ENCODE results near the gene ZSCAN26.

Gene ZSCAN26

DNA sequence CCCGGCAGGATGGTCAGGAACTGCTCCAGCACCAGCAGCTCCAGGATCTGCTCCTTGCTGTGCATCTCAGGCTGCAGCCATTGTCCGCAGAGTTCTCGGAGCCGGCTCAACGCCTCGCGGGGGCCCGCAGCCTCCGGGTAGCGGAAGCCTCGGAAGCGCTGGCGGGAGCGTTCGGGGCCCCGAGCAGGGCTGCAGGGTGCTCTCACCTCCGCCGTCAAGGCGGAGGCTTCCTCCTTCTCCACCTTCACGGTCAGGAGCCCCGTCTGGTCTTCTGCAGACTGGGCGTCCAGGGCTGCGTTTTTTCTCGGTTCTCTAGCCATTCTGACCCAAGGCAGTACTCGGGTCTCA is 15.3 kb upstream of the ZSCAN26 start:
- H3K36me3 ChIP-seq (ENCODE audit: insufficient read depth, low read length): peaks cover 3% of the 10 kb centered on the region; the same call in 1 of the 2 replicates
- no peaks in the 10 kb centered on the region for H3F3A ChIP-seq (ENCODE audit: low read depth)
- peak overlapping the region; percentile 81 for H3K9ac ChIP-seq (ENCODE audit: low read depth, low read length, poor library complexity, severe bottlenecking)
- no peaks in the 10 kb centered on the region for H4K20me1 ChIP-seq (ENCODE audit: insufficient read depth, low read length, poor library complexity, severe bottlenecking)
- peak overlapping the region; percentile 96 for H2AFZ ChIP-seq (ENCODE audit: low read length)
- H3K4me1 ChIP-seq (ENCODE audit: insufficient read depth, low read length, poor library complexity, severe bottlenecking): peaks cover 21% of the 10 kb centered on the region
- H3K9me3 ChIP-seq (ENCODE audit: insufficient read depth, low read depth, low read length): no peaks in the 10 kb centered on the region
- H3K4me2 ChIP-seq (ENCODE audit: low read depth, low read length, poor library complexity, severe bottlenecking): peak overlapping the region; percentile 88
- no peaks in the 10 kb centered on the region for H3K27me3 ChIP-seq (ENCODE audit: insufficient read depth, low read length, poor library complexity, severe bottlenecking)
- TF ChIP-seq EZH2phosphoT487 (IDR thresholded peaks at IDR 0.05; ENCODE audit: borderline replicate concordance): no peak
- TF ChIP-seq, protein P1, sequence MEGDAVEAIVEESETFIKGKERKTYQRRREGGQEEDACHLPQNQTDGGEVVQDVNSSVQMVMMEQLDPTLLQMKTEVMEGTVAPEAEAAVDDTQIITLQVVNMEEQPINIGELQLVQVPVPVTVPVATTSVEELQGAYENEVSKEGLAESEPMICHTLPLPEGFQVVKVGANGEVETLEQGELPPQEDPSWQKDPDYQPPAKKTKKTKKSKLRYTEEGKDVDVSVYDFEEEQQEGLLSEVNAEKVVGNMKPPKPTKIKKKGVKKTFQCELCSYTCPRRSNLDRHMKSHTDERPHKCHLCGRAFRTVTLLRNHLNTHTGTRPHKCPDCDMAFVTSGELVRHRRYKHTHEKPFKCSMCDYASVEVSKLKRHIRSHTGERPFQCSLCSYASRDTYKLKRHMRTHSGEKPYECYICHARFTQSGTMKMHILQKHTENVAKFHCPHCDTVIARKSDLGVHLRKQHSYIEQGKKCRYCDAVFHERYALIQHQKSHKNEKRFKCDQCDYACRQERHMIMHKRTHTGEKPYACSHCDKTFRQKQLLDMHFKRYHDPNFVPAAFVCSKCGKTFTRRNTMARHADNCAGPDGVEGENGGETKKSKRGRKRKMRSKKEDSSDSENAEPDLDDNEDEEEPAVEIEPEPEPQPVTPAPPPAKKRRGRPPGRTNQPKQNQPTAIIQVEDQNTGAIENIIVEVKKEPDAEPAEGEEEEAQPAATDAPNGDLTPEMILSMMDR (conservative IDR thresholded peaks at IDR 0.05; ENCODE audit: low read length): no peak
- H3K4me3 ChIP-seq (ENCODE audit: low read length, poor library complexity, severe bottlenecking): peak overlapping the region; percentile 99
- H3K79me2 ChIP-seq (ENCODE audit: insufficient read depth, low read length): peaks cover 31% of the 10 kb centered on the region
- H3K9me2 ChIP-seq (replicated peaks; ENCODE audit: low read depth, low read length): no peaks in the 10 kb centered on the region

DNA sequence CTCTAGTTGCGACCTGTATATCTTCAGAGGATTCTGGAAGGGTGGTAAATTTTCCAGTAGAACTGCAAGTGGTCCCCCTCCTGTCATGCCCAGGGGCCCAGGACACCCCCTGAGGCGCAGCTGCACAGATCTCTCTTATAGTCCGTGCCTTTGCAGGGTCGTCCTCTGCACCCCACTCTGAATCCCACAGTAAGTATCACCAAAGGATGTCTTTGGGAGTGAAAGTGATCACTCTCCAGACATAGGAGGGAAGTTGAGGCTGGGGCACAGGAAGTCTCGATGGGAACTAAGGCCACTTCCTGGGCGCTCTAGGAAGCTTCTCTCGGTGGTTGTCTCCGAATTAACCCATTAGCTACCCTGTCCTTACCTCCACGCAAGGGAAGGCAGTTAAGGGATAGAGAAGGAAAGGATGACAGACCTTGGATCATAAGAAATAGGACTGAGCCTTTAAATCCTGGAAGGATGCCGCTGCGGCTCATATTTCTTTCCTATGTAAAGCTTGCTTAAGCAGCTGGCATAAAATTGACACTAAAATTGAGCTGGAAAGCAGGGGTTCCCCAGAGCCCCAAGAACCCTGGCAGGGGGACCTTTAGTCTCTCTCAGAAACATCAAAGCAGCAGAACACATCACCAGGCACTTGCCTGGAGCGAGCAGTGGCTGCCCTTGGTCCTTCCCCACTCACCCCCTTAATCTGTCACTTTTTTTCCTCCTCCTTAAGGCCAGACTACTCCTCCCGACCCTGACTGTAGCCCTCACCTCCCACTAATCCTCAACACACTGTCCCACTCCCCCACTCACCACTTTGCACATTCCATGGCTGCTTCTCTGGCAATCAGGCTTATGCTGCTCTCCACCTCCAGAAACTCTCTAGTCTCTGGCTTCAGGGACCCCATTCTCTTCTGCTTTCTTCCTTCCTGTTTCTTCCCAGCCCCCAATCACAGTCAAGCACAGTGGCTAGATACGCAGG is 14.7 kb upstream of the ZSCAN26 start, which contains the start of gene ZKSCAN4:
ZKSCAN4 (minus strand) TSS at position 261 of the 967 bp plus-strand sequence. CDS start 289 bp downstream, outside the sequence.
- TF ChIP-seq, protein P1 (conservative IDR thresholded peaks at IDR 0.05; ENCODE audit: low read length): no peak
- TF ChIP-seq EZH2phosphoT487 (IDR thresholded peaks at IDR 0.05; ENCODE audit: borderline replicate concordance): no peak
- H2AFZ ChIP-seq (ENCODE audit: low read length): peak within 1 kb of the TSS; percentile 96
- peak within 1 kb of the TSS; percentile 81 for H3K9ac ChIP-seq (ENCODE audit: low read depth, low read length, poor library complexity, severe bottlenecking)
- no peaks in the 10 kb centered on the region for H3K9me2 ChIP-seq (replicated peaks; ENCODE audit: low read depth, low read length)
- peaks cover 31% of the 10 kb centered on the region for H3K79me2 ChIP-seq (ENCODE audit: insufficient read depth, low read length)
- peak within 1 kb of the TSS; percentile 88 for H3K4me2 ChIP-seq (ENCODE audit: low read depth, low read length, poor library complexity, severe bottlenecking)
- no peaks in the 10 kb centered on the region for H3F3A ChIP-seq (ENCODE audit: low read depth)
- peak within 1 kb of the TSS; percentile 99 for H3K4me3 ChIP-seq (ENCODE audit: low read length, poor library complexity, severe bottlenecking)
- no peaks in the 10 kb centered on the region for H3K9me3 ChIP-seq (ENCODE audit: insufficient read depth, low read depth, low read length)
- peaks cover 21% of the 10 kb centered on the region for H3K4me1 ChIP-seq (ENCODE audit: insufficient read depth, low read length, poor library complexity, severe bottlenecking)
- no peaks in the 10 kb centered on the region for H3K27me3 ChIP-seq (ENCODE audit: insufficient read depth, low read length, poor library complexity, severe bottlenecking)
- H4K20me1 ChIP-seq (ENCODE audit: insufficient read depth, low read length, poor library complexity, severe bottlenecking): no peaks in the 10 kb centered on the region
- no peaks in the 10 kb centered on the region for H3K36me3 ChIP-seq (ENCODE audit: insufficient read depth, low read length)

DNA sequence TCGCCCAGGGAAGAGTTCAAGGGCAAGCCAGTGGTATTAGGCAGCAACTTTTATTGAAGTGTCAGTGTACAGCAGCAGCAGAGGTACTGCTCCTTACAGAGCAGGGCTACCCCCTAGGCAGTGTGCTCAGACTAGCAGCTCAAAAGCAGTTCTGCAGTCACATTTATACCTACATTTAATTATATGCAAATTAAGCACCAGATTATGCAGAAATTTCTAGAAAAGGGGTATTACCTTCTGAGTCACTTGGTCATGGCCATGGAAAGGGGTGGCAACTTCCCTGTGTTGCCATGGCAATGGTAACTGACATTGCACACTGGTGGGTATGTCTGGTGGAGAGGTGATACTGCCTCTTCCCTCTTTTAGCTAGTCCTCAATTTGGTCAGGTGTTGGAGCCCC is 12.8 kb upstream of the ZSCAN26 start:
- Histone ChIP-seq H3K9ac (ENCODE audit: low read depth, low read length, poor library complexity, severe bottlenecking) (no peak overlapping the region), H4K20me1 (ENCODE audit: insufficient read depth, low read length, poor library complexity, severe bottlenecking) (no peaks in the 10 kb centered on the region), H3K4me1 (ENCODE audit: insufficient read depth, low read length, poor library complexity, severe bottlenecking) (peaks cover 19% of the 10 kb centered on the region), H3F3A (ENCODE audit: low read depth) (no peaks in the 10 kb centered on the region), H3K79me2 (ENCODE audit: insufficient read depth, low read length) (peaks cover 31% of the 10 kb centered on the region), H3K4me2 (ENCODE audit: low read depth, low read length, poor library complexity, severe bottlenecking) (no peak overlapping the region), H3K9me2 (replicated peaks; ENCODE audit: low read depth, low read length) (no peaks in the 10 kb centered on the region), H2AFZ (ENCODE audit: low read length) (0 out of 2 replicates have a peak overlapping the region, but pooled peaks have one; percentile 24), H3K27me3 (ENCODE audit: insufficient read depth, low read length, poor library complexity, severe bottlenecking) (no peaks in the 10 kb centered on the region), H3K9me3 (ENCODE audit: insufficient read depth, low read depth, low read length) (no peaks in the 10 kb centered on the region), H3K4me3 (ENCODE audit: low read length, poor library complexity, severe bottlenecking) (no peak overlapping the region), H3K36me3 (ENCODE audit: insufficient read depth, low read length) (no peaks in the 10 kb centered on the region)
- TF ChIP-seq, protein P1 (conservative IDR thresholded peaks at IDR 0.05; ENCODE audit: low read length): no peak
- TF ChIP-seq EZH2phosphoT487 (IDR thresholded peaks at IDR 0.05; ENCODE audit: borderline replicate concordance): no peak
